ENCODE results near the gene RUBCNL. TPM values are rescaled to one million over a fixed set of nuclear protein-coding genes. Genes with fewer than 3 reads are reported as not detected.

The RUBCNL gene
- total RNA-seq, 2 donors from 2014 or later: 2.1 to 2.3 TPM

GRCh38 chr13:46347277-46347676 lies 39.8 kb downstream of the RUBCNL start:
- Histone ChIP-seq H3K4me3 (no peak overlapping the region), H3K9me3 (no peaks in the 10 kb centered on the region), H3K4me1 (peaks cover 16% of the 10 kb centered on the region), H3K27ac (no peak overlapping the region), H3K27me3 (no peaks in the 10 kb centered on the region), H3K36me3 (replicated peaks in 1 of 2; ENCODE audit: insufficient read depth in 1 of 2, low read depth in 2 of 2) (no peaks in the 10 kb centered on the region)
- no peak for TF ChIP-seq CTCF (IDR thresholded peaks at IDR 0.05)
- TF ChIP-seq POLR2A (IDR thresholded peaks at IDR 0.05): no peak
- no peak for ATAC-seq
- intact Hi-C loops (cut with DNase I): no loop called here
- DNase-seq: no peak
- WGBS, 2 donors: 93 to 96% methylated on average over 4 of the region's 4 CpGs

GRCh38 chr13:46345866-46346265 lies 41.2 kb downstream of the RUBCNL start:
- Histone ChIP-seq H3K9me3 (no peaks in the 10 kb centered on the region), H3K4me1 (peaks cover 16% of the 10 kb centered on the region), H3K27ac (peak overlapping the region; percentile 25 to 66 (median 37)), H3K4me3 (no peak overlapping the region), H3K27me3 (no peaks in the 10 kb centered on the region), H3K36me3 (replicated peaks in 1 of 2; ENCODE audit: insufficient read depth in 1 of 2, low read depth in 2 of 2) (no peaks in the 10 kb centered on the region)
- peak; percentile 78 to 89 (median 83) for DNase-seq
- TF ChIP-seq POLR2A (IDR thresholded peaks at IDR 0.05) (no peak), CTCF (IDR thresholded peaks at IDR 0.05) (no peak)
- ATAC-seq: peak; percentile 81
- intact Hi-C loops (cut with DNase I): no loop called here
- 15 to 23% methylated on average over 5 of the region's 5 CpGs for WGBS, 2 donors

- ATAC-seq (peak; percentile 45), DNase-seq (peak; percentile 18 to 26 (median 26))
- WGBS, 2 donors: 12 to 18% methylated on average over 5 of the region's 5 CpGs
- intact Hi-C loops (cut with DNase I): no loop called here
- Histone ChIP-seq H3K36me3 (replicated peaks in 1 of 2; ENCODE audit: insufficient read depth in 1 of 2, low read depth in 2 of 2) (no peaks in the 10 kb centered on the region), H3K9me3 (no peaks in the 10 kb centered on the region), H3K27ac (peak overlapping the region in 3 of 4 donors; percentile 37 to 66 (median 37)), H3K27me3 (no peaks in the 10 kb centered on the region), H3K4me1 (peaks cover 16% of the 10 kb centered on the region), H3K4me3 (no peak overlapping the region)
- TF ChIP-seq POLR2A (IDR thresholded peaks at IDR 0.05) (no peak), CTCF (IDR thresholded peaks at IDR 0.05) (no peak)
Observed at GRCh38 chr13:46345398-46345797, 41.7 kb downstream of the RUBCNL start.

- H3K27me3 ChIP-seq: no peaks in the 10 kb centered on the region
- no peak overlapping the region for H3K27ac ChIP-seq
- ATAC-seq (no peak), DNase-seq (no peak)
- H3K36me3 ChIP-seq (replicated peaks in 1 of 2; ENCODE audit: insufficient read depth in 1 of 2, low read depth in 2 of 2): no peaks in the 10 kb centered on the region
- H3K4me1 ChIP-seq: peaks cover 16% of the 10 kb centered on the region
- 83 to 94% methylated on average over 15 to 16 of the region's 16 CpGs for WGBS, 2 donors
- no peak for TF ChIP-seq CTCF (IDR thresholded peaks at IDR 0.05)
- no peak for TF ChIP-seq POLR2A (IDR thresholded peaks at IDR 0.05)
- intact Hi-C loops (cut with DNase I): no loop called here
- no peaks in the 10 kb centered on the region for H3K9me3 ChIP-seq
- no peak overlapping the region for H3K4me3 ChIP-seq
Observed at GRCh38 chr13:46343279-46343994, 43.6 kb downstream of the RUBCNL start.

GRCh38 chr13:46342538-46342937 lies 44.5 kb downstream of the RUBCNL start:
- Histone ChIP-seq H3K36me3 (replicated peaks in 1 of 2; ENCODE audit: insufficient read depth in 1 of 2, low read depth in 2 of 2) (no peaks in the 10 kb centered on the region), H3K9me3 (no peaks in the 10 kb centered on the region), H3K4me1 (peaks cover 16% of the 10 kb centered on the region), H3K27ac (no peak overlapping the region), H3K4me3 (no peak overlapping the region), H3K27me3 (no peaks in the 10 kb centered on the region)
- ATAC-seq (no peak), DNase-seq (no peak)
- intact Hi-C loops (cut with DNase I): no loop called here
- TF ChIP-seq CTCF (IDR thresholded peaks at IDR 0.05) (no peak), POLR2A (IDR thresholded peaks at IDR 0.05) (no peak)
- WGBS, 2 donors: 49 to 68% methylated on average over 3 of the region's 3 CpGs

All from body of pancreas (tissue), 4 donors.